Right lobe of liver (tissue), 6 donors: ENCODE measurements around the gene CAMK1. TPM values are rescaled to one million over a fixed set of nuclear protein-coding genes. Genes with fewer than 3 reads are reported as not detected.

Experiments
- ATAC-seq, 4 donors: fragments of 200-7000 bp; cut with Tn5 transposase; one replicate each; pipeline ENCODE4 v1.9.1; 2020; ENCODE audit warnings: mild to moderate bottlenecking in 4 of 4, moderate library complexity in 4 of 4
- DNase-seq, 3 donors: peaks; one replicate each; pipeline ENCODE4 v3.0.0-alpha.2; 2020
- H3K27ac ChIP-seq, 3 donors: fragments of 200-600 bp; one replicate each; pipeline ENCODE4 v1.8.0; 2022
- H3K27me3 ChIP-seq, 2 donors: fragments of 200-600 bp; one replicate each; pipeline ENCODE4 v1.8.0; 2022
- H3K36me3 ChIP-seq, 4 donors: fragments of 200-600 bp; sonication (generic) in 1 of 4; one replicate each; pipeline versions ENCODE4 v1.5.1 to v1.8.0; 2017 to 2022; ENCODE audit warnings: control low read depth in 1 of 4
- H3K4me1 ChIP-seq, 4 donors: fragments of 200-600 bp; sonication (generic) in 1 of 4; one replicate each; pipeline versions ENCODE4 v1.5.1 to v1.8.0; 2017 to 2022; ENCODE audit warnings: control low read depth in 1 of 4
- H3K4me3 ChIP-seq, 3 donors: fragments of 200-600 bp; one replicate each; pipeline ENCODE4 v1.8.0; 2022
- H3K9me3 ChIP-seq, 4 donors: fragments of 200-600 bp; sonication (generic) in 1 of 4; one replicate each; pipeline versions ENCODE4 v1.5.1 to v1.8.0; 2017 to 2022; ENCODE audit warnings: control low read depth in 1 of 4
- POLR2A ChIP-seq: fragments of 450-650 bp; IDR thresholded peaks from one replicate; pipeline ENCODE4 v1.6.1; 2017; ENCODE audit warnings: antibody characterized with exemption, mild to moderate bottlenecking
- WGBS: methylation state at CpG from one replicate; pipeline ENCODE4 v1.1.6; 2018; ENCODE audit warnings: low coverage, low lambda C conversion rate; ENCODE audit not compliant: insufficient coverage; ENCODE audit errors: missing lambda C conversion rate; 5-methylcytosine and 5-hydroxymethylcytosine counted together
- intact Hi-C, 2 donors: fragments of 100-400 bp; cut with DNase I; formaldehyde crosslinking; loops; one replicate each; pipeline versions ENCODE4 v1.11.2 to v1.14.1; 2022
- total RNA-seq, 6 experiments: library from RNA; depleted of rRNA in 2 of 6; stranded (reverse); fragments of >200 nt in 2 of 6; fragmentation: NEBNext Ultra II Directional in 3 of 6; extraction: Animal tissue kit (Norgen Biotek cat#: 25700) in 3 of 6; gene quantifications; one replicate each; pipeline versions ENCODE4 v1.1.0 to v1.2.4, GENCODE V29; 2016 to 2023
- TF ChIP-seq, protein P1 (sequence below), 4 donors: fragments of 200-600 bp in 3 of 4; fragments of 450-650 bp in 1 of 4; IDR thresholded peaks; one replicate each; pipeline versions ENCODE4 v1.5.1 to v1.8.0; 2016 to 2022; ENCODE audit warnings: antibody characterized with exemption in 4 of 4, mild to moderate bottlenecking in 2 of 4
- donor health status: DM: no; HTN: yes; CAD: no.
- donor health status: DM: no; HTN: no; CAD: no.
- donor health status: DM: no; HTN: no; CAD: no.
- donor health status: DM: no; HTN: yes; CAD: no.
- donor health status: DM: no; HTN: yes; CAD: no.

Gene CAMK1
- total RNA-seq, 6 experiments from 2014 or later = 10.8 to 33.4 (median 24.5) TPM

DNA sequence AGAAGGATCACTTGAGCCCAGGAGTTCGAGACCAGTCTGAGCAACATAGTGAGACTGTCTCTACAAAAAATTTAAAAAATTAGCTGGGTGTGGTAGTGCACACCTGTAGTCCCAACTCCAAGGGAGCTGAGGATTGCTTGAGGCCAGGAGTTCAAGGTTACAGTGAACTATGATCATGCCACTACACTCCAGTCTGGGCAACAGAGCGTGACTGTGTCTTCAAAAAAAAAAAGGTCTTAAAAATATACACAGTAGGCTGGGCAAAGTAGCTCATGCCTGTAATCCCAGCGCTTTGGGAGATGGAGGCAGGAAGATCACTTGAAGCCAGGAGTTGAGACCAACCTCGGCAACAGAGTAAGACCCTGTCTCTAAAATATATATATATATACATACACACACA, 11.2 kb upstream of the CAMK1 start:
- no peak overlapping the region for H3K4me3 ChIP-seq
- H3K9me3 ChIP-seq = no peaks in the 10 kb centered on the region
- peaks cover 0 to 24% (median 17%) of the 10 kb centered on the region in 4 donors for H3K4me1 ChIP-seq
- H3K27me3 ChIP-seq = no peaks in the 10 kb centered on the region
- peaks cover 0 to 36% (median 17%) of the 10 kb centered on the region in 4 donors for H3K36me3 ChIP-seq
- intact Hi-C loops = no loop called here
- H3K27ac ChIP-seq = peak overlapping the region; percentile 59 to 83 (median 82)
- ATAC-seq (no peak), DNase-seq (no peak)
- 69% methylated on average over 4 of the region's 4 CpGs for WGBS
- no peak for TF ChIP-seq POLR2A
- TF ChIP-seq, protein P1, sequence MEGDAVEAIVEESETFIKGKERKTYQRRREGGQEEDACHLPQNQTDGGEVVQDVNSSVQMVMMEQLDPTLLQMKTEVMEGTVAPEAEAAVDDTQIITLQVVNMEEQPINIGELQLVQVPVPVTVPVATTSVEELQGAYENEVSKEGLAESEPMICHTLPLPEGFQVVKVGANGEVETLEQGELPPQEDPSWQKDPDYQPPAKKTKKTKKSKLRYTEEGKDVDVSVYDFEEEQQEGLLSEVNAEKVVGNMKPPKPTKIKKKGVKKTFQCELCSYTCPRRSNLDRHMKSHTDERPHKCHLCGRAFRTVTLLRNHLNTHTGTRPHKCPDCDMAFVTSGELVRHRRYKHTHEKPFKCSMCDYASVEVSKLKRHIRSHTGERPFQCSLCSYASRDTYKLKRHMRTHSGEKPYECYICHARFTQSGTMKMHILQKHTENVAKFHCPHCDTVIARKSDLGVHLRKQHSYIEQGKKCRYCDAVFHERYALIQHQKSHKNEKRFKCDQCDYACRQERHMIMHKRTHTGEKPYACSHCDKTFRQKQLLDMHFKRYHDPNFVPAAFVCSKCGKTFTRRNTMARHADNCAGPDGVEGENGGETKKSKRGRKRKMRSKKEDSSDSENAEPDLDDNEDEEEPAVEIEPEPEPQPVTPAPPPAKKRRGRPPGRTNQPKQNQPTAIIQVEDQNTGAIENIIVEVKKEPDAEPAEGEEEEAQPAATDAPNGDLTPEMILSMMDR (IDR thresholded peaks at IDR 0.05) = no peak

DNA sequence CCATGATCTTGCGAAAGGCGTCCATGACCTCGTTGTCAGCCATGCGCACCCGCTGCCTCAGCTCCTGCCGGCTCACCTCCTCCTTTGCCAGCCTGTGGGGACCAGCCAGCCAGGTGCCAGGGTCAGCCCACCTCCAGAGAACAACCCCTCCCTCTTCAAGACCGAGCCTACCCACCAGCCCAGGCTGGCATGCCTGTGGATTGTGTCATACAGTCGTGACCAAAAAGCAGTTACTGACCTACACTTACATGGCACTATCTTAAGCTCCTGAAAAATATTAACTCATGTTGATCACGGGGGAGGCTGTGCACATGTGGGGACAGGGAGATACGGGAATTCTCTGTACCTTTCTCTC, 10.7 kb upstream of the CAMK1 start:
- H3K4me3 ChIP-seq = peak overlapping the region in 2 of 3 donors; percentile 20 to 23
- H3K9me3 ChIP-seq = no peaks in the 10 kb centered on the region
- peaks cover 0 to 32% (median 17%) of the 10 kb centered on the region in 4 donors for H3K36me3 ChIP-seq
- WGBS = 26% methylated on average over 10 of the region's 10 CpGs
- H3K27ac ChIP-seq = peak overlapping the region; percentile 59 to 83 (median 82)
- intact Hi-C loops = no loop called here
- DNase-seq (peak in 2 of 3 donors; percentile 77 to 83), ATAC-seq (peak; percentile 48 to 86 (median 80))
- no peaks in the 10 kb centered on the region for H3K27me3 ChIP-seq
- H3K4me1 ChIP-seq = peaks cover 0 to 24% (median 17%) of the 10 kb centered on the region in 4 donors
- TF ChIP-seq POLR2A = peak; percentile 20
- TF ChIP-seq, protein P1 (IDR thresholded peaks at IDR 0.05) = no peak

DNA sequence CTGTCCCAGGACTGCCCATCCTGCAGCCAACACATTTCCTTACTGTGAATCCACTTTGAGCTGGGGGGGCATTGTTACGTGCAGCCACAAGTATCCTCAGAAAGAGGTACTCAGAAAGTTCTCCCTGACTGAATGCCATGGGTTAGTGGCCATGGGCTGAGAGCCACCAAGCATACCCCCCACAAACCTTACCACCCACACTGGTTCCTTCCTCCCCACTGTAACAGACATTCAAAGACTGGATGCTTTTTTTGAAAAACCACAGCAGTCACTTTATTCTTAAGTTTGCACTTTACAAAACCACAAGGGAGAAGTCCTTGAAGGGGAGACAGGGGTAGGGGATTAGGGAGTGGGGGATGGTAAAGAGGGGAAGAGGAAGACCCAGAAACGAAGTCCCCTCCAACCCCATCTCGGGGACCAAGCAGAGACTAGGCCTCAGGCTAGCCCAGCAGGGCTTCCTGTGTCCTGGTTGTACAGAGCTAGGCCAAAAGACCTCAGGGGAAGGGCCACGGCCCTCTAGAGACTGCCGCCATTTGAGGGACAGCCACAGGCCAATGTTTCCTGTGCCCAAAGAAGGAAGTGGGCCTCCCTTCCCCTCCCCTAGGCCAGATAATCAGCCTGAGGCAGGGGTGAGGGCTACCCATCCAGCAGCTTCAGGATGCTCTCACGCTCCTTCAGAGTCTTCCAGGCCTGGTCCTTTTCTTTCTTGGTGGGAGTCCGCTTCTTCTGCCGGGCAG, 10.1 kb upstream of the CAMK1 start:
- 64% methylated on average over 6 of the region's 8 CpGs for WGBS
- peak overlapping the region in 2 of 3 donors; percentile 20 to 23 for H3K4me3 ChIP-seq
- DNase-seq (no peak), ATAC-seq (peak; percentile 37 to 60 (median 46))
- no peaks in the 10 kb centered on the region for H3K27me3 ChIP-seq
- peaks cover 0 to 24% (median 17%) of the 10 kb centered on the region in 4 donors for H3K4me1 ChIP-seq
- H3K9me3 ChIP-seq = no peaks in the 10 kb centered on the region
- intact Hi-C loops = no loop called here
- peaks cover 0 to 26% (median 14%) of the 10 kb centered on the region in 4 donors for H3K36me3 ChIP-seq
- TF ChIP-seq POLR2A = no peak
- TF ChIP-seq, protein P1 (IDR thresholded peaks at IDR 0.05) = no peak
- H3K27ac ChIP-seq = peak overlapping the region; percentile 59 to 83 (median 82)

DNA sequence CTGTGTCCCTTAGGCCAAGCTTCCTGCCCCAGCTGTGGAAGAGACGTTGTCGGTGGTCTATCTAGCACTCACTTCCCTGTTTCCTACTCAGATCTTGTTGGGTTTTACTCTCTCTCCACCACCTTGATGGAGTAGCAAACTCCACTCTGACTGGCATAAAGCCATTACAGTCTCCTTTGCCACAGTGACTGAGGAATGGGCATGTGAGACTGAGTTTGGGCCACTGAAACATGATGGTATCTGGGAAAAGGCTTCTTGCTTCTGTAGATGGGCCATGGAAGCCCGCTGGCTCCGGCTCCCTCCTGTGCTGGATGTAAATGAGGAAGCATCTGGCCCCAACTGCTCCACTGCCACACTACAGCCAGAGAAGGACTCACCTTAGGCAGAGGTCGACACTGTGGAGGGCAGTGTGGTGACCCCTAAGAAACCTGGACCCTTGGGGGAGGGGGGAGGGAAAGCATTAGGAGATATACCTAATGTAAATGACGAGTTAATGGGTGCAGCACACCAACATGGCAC, 9.4 kb upstream of the CAMK1 start:
- peaks cover 0 to 19% (median 11%) of the 10 kb centered on the region in 4 donors for H3K36me3 ChIP-seq
- DNase-seq (no peak), ATAC-seq (no peak)
- no peaks in the 10 kb centered on the region for H3K27me3 ChIP-seq
- 41% methylated on average over 3 of the region's 6 CpGs for WGBS
- TF ChIP-seq, protein P1 (IDR thresholded peaks at IDR 0.05) = no peak
- no peak for TF ChIP-seq POLR2A
- intact Hi-C loops = no loop called here
- no peak overlapping the region for H3K4me3 ChIP-seq
- peaks cover 0 to 24% (median 17%) of the 10 kb centered on the region in 4 donors for H3K4me1 ChIP-seq
- H3K9me3 ChIP-seq = no peaks in the 10 kb centered on the region
- H3K27ac ChIP-seq = no peak overlapping the region
